GM12891 (cell line): ENCODE measurements around the gene CIB2.

Source experiments
- POLR2A ChIP-seq: IDR thresholded peaks from 2 replicates; pipeline ENCODE4 v1.6.1; 2011; ENCODE audit warnings: low read depth, low read length, control low read depth
- SPI1 ChIP-seq: IDR thresholded peaks from 2 replicates; pipeline ENCODE4 v1.6.1; 2011; ENCODE audit warnings: low read depth, low read length, control low read depth

- TF ChIP-seq SPI1 (no peak), POLR2A (no peak)
These were observed 3.4 kb downstream of the CIB2 start for GRCh38 chr15:78127882-78128281.
